ENCODE results near the gene ILDR1. TPM values are rescaled to one million over a fixed set of nuclear protein-coding genes. Genes with fewer than 3 reads are reported as not detected.

Gene ILDR1
- total and polyA plus RNA-seq, 10 of the 15 experiments (the other 5 are each of a cell fraction or from before 2014, with no cell fraction given): 1.3 to 12.0 (median 7.0) TPM

DNA sequence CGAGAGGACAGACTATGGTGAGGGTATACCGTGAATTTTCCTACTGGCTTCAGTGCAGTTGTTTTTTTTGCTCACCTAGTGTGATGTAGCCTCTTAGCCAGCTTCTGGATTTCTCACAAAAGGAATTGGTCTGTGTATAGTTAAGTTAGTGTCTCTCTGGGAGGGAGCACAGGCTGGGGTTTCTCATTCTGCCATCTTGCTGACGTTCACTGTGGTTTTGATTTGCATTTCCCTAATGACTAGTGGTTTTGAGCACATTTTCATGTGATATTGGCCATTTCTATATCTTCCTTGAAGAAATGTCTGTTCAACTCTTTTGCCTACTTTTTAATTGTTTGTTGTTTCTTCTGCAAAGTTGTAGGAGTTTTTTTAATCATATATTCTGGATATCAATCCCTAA, 30.9 kb upstream of the ILDR1 start (continued):
- no peak for TF ChIP-seq BACH1 (IDR thresholded peaks at IDR 0.05; ENCODE audit: borderline replicate concordance)
- TF ChIP-seq WRNIP1 (IDR thresholded peaks at IDR 0.05; ENCODE audit: borderline replicate concordance, low read depth, low read length): no peak
- TF ChIP-seq, protein P1, sequence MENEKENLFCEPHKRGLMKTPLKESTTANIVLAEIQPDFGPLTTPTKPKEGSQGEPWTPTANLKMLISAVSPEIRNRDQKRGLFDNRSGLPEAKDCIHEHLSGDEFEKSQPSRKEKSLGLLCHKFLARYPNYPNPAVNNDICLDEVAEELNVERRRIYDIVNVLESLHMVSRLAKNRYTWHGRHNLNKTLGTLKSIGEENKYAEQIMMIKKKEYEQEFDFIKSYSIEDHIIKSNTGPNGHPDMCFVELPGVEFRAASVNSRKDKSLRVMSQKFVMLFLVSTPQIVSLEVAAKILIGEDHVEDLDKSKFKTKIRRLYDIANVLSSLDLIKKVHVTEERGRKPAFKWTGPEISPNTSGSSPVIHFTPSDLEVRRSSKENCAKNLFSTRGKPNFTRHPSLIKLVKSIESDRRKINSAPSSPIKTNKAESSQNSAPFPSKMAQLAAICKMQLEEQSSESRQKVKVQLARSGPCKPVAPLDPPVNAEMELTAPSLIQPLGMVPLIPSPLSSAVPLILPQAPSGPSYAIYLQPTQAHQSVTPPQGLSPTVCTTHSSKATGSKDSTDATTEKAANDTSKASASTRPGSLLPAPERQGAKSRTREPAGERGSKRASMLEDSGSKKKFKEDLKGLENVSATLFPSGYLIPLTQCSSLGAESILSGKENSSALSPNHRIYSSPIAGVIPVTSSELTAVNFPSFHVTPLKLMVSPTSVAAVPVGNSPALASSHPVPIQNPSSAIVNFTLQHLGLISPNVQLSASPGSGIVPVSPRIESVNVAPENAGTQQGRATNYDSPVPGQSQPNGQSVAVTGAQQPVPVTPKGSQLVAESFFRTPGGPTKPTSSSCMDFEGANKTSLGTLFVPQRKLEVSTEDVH (IDR thresholded peaks at IDR 0.05; ENCODE audit: low read depth, partially characterized antibody): no peak
- TF ChIP-seq, protein P2, sequence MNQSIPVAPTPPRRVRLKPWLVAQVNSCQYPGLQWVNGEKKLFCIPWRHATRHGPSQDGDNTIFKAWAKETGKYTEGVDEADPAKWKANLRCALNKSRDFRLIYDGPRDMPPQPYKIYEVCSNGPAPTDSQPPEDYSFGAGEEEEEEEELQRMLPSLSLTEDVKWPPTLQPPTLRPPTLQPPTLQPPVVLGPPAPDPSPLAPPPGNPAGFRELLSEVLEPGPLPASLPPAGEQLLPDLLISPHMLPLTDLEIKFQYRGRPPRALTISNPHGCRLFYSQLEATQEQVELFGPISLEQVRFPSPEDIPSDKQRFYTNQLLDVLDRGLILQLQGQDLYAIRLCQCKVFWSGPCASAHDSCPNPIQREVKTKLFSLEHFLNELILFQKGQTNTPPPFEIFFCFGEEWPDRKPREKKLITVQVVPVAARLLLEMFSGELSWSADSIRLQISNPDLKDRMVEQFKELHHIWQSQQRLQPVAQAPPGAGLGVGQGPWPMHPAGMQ (IDR thresholded peaks at IDR 0.05; ENCODE audit: borderline replicate concordance): no peak
- TF ChIP-seq, protein P3, sequence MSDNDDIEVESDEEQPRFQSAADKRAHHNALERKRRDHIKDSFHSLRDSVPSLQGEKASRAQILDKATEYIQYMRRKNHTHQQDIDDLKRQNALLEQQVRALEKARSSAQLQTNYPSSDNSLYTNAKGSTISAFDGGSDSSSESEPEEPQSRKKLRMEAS (IDR thresholded peaks at IDR 0.05; ENCODE audit: low read depth, low read length): no peak
- no peak for TF ChIP-seq JUNB (IDR thresholded peaks at IDR 0.05)
- no peak for TF ChIP-seq POLR2A (IDR thresholded peaks at IDR 0.05; ENCODE audit: low read depth, low read length)
- peak; percentile 33; the same call in 1 of the 2 replicates for TF ChIP-seq IKZF1 (conservative IDR thresholded peaks at IDR 0.05)
- TF ChIP-seq KLF5 (IDR thresholded peaks at IDR 0.05; ENCODE audit: partially characterized antibody): no peak
- TF ChIP-seq, protein P4, sequence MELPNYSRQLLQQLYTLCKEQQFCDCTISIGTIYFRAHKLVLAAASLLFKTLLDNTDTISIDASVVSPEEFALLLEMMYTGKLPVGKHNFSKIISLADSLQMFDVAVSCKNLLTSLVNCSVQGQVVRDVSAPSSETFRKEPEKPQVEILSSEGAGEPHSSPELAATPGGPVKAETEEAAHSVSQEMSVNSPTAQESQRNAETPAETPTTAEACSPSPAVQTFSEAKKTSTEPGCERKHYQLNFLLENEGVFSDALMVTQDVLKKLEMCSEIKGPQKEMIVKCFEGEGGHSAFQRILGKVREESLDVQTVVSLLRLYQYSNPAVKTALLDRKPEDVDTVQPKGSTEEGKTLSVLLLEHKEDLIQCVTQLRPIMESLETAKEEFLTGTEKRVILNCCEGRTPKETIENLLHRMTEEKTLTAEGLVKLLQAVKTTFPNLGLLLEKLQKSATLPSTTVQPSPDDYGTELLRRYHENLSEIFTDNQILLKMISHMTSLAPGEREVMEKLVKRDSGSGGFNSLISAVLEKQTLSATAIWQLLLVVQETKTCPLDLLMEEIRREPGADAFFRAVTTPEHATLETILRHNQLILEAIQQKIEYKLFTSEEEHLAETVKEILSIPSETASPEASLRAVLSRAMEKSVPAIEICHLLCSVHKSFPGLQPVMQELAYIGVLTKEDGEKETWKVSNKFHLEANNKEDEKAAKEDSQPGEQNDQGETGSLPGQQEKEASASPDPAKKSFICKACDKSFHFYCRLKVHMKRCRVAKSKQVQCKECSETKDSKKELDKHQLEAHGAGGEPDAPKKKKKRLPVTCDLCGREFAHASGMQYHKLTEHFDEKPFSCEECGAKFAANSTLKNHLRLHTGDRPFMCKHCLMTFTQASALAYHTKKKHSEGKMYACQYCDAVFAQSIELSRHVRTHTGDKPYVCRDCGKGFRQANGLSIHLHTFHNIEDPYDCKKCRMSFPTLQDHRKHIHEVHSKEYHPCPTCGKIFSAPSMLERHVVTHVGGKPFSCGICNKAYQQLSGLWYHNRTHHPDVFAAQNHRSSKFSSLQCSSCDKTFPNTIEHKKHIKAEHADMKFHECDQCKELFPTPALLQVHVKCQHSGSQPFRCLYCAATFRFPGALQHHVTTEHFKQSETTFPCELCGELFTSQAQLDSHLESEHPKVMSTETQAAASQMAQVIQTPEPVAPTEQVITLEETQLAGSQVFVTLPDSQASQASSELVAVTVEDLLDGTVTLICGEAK (IDR thresholded peaks at IDR 0.05; ENCODE audit: borderline replicate concordance): no peak
- no peak for TF ChIP-seq CBX3 (IDR thresholded peaks at IDR 0.05; ENCODE audit: borderline replicate concordance, low read depth)
- TF ChIP-seq RUNX3 (IDR thresholded peaks at IDR 0.05; ENCODE audit: low read length): peak; percentile 90
- TF ChIP-seq, protein P5, sequence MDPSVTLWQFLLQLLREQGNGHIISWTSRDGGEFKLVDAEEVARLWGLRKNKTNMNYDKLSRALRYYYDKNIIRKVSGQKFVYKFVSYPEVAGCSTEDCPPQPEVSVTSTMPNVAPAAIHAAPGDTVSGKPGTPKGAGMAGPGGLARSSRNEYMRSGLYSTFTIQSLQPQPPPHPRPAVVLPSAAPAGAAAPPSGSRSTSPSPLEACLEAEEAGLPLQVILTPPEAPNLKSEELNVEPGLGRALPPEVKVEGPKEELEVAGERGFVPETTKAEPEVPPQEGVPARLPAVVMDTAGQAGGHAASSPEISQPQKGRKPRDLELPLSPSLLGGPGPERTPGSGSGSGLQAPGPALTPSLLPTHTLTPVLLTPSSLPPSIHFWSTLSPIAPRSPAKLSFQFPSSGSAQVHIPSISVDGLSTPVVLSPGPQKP (IDR thresholded peaks at IDR 0.05; ENCODE audit: low read depth, low read length): no peak
- TF ChIP-seq ZBED1 (IDR thresholded peaks at IDR 0.05; ENCODE audit: borderline replicate concordance): no peak
- TF ChIP-seq, protein P6, sequence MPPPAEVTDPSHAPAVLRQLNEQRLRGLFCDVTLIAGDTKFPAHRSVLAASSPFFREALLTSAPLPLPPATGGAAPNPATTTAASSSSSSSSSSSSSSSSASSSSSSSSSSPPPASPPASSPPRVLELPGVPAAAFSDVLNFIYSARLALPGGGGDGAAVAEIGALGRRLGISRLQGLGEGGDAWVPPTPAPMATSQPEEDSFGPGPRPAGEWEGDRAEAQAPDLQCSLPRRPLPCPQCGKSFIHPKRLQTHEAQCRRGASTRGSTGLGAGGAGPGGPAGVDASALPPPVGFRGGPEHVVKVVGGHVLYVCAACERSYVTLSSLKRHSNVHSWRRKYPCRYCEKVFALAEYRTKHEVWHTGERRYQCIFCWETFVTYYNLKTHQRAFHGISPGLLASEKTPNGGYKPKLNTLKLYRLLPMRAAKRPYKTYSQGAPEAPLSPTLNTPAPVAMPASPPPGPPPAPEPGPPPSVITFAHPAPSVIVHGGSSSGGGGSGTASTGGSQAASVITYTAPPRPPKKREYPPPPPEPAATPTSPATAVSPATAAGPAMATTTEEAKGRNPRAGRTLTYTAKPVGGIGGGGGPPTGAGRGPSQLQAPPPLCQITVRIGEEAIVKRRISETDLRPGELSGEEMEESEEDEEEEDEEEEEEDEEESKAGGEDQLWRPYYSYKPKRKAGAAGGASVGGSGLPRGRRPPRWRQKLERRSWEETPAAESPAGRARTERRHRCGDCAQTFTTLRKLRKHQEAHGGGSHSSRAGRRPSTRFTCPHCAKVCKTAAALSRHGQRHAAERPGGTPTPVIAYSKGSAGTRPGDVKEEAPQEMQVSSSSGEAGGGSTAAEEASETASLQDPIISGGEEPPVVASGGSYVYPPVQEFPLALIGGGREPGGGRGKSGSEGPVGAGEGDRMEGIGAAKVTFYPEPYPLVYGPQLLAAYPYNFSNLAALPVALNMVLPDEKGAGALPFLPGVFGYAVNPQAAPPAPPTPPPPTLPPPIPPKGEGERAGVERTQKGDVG (CRISPR knock-in tag; IDR thresholded peaks at IDR 0.05): no peak
- no peak for TF ChIP-seq FOS (IDR thresholded peaks at IDR 0.05; ENCODE audit: borderline replicate concordance, extremely low read depth, insufficient read length)
- no peak for TF ChIP-seq POLR2AphosphoS5 (IDR thresholded peaks at IDR 0.05; ENCODE audit: low read length)
- no peak for TF ChIP-seq MXI1 (IDR thresholded peaks at IDR 0.05; ENCODE audit: low read depth, low read length)
